HEK293 (cell line): ENCODE measurements around the gene ELAVL1.

Experiments used
- MYNN ChIP-seq: fragments of 450-650 bp; formaldehyde crosslinking; IDR thresholded peaks from 2 replicates; pipeline ENCODE4 v1.5.1; 2016; ENCODE audit warnings: missing biosample characterization, missing genetic modification characterization, borderline replicate concordance
- PBX3 ChIP-seq: sonication (generic); formaldehyde crosslinking; IDR thresholded peaks from 2 replicates; pipeline ENCODE4 v1.8.1; 2022; ENCODE audit warnings: mild to moderate bottlenecking, moderate library complexity, missing genetic modification reagents
- ZNF404 ChIP-seq: fragments of 450-650 bp; formaldehyde crosslinking; IDR thresholded peaks from 2 replicates; pipeline ENCODE4 v1.5.1; 2017; ENCODE audit warnings: missing biosample characterization, missing genetic modification characterization
- TF ChIP-seq, protein P1 (sequence below): fragments of 450-650 bp; formaldehyde crosslinking; IDR thresholded peaks from 2 replicates; pipeline ENCODE4; 2016; ENCODE audit warnings: missing biosample characterization, missing genetic modification characterization
- TF ChIP-seq, protein P2 (sequence below): fragments of 450-650 bp; formaldehyde crosslinking; IDR thresholded peaks from 2 replicates; pipeline ENCODE4 v1.5.1; 2016; ENCODE audit warnings: missing biosample characterization, missing genetic modification characterization

DNA sequence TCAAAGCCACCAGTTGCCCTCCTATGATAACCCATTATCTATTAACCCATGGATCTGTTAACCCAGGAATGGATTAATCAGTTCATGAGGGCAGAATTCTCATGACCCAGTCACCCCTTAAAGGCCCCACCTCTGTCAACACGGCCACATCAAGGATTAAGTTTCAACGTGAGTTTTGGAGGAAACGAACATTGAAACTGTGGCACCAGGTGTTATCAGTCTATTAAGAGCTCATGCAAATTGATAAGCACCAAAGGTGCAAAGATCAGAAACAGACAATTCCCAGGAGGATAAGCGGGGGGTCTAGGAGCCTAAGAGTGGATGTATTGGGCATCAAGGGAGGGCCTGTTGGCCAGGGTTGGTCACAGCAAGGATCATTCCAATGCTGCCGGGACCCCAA, 19.9 kb upstream of the ELAVL1 start:
- TF ChIP-seq, protein P1, sequence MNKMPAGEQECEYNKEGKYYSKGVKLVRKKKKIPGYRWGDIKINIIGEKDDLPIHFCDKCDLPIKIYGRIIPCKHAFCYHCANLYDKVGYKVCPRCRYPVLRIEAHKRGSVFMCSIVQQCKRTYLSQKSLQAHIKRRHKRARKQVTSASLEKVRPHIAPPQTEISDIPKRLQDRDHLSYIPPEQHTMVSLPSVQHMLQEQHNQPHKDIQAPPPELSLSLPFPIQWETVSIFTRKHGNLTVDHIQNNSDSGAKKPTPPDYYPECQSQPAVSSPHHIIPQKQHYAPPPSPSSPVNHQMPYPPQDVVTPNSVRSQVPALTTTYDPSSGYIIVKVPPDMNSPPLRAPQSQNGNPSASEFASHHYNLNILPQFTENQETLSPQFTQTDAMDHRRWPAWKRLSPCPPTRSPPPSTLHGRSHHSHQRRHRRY (tag by site-specific recombination) = no peak
- TF ChIP-seq, protein P2, sequence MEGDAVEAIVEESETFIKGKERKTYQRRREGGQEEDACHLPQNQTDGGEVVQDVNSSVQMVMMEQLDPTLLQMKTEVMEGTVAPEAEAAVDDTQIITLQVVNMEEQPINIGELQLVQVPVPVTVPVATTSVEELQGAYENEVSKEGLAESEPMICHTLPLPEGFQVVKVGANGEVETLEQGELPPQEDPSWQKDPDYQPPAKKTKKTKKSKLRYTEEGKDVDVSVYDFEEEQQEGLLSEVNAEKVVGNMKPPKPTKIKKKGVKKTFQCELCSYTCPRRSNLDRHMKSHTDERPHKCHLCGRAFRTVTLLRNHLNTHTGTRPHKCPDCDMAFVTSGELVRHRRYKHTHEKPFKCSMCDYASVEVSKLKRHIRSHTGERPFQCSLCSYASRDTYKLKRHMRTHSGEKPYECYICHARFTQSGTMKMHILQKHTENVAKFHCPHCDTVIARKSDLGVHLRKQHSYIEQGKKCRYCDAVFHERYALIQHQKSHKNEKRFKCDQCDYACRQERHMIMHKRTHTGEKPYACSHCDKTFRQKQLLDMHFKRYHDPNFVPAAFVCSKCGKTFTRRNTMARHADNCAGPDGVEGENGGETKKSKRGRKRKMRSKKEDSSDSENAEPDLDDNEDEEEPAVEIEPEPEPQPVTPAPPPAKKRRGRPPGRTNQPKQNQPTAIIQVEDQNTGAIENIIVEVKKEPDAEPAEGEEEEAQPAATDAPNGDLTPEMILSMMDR = no peak
- no peak for TF ChIP-seq ZNF404 (tag by site-specific recombination)
- TF ChIP-seq PBX3 (CRISPR knock-in tag) = no peak
- no peak for TF ChIP-seq MYNN
